IPS DF 4.7 (cell line): Measurements from ENCODE around the gene SCARF2.
"Not testable (repeated sequence)": the region's sequence is repeated elsewhere in the genome, so short reads cannot be mapped to it uniquely, and the experiment has no call there.

Experiments used
- DNase-seq: peaks from one replicate; pipeline ENCODE4 v3.0.0-alpha.2; 2013; ENCODE audit warnings: low spot score; ENCODE audit errors: extremely low read depth

SCARF2 gene

DNA sequence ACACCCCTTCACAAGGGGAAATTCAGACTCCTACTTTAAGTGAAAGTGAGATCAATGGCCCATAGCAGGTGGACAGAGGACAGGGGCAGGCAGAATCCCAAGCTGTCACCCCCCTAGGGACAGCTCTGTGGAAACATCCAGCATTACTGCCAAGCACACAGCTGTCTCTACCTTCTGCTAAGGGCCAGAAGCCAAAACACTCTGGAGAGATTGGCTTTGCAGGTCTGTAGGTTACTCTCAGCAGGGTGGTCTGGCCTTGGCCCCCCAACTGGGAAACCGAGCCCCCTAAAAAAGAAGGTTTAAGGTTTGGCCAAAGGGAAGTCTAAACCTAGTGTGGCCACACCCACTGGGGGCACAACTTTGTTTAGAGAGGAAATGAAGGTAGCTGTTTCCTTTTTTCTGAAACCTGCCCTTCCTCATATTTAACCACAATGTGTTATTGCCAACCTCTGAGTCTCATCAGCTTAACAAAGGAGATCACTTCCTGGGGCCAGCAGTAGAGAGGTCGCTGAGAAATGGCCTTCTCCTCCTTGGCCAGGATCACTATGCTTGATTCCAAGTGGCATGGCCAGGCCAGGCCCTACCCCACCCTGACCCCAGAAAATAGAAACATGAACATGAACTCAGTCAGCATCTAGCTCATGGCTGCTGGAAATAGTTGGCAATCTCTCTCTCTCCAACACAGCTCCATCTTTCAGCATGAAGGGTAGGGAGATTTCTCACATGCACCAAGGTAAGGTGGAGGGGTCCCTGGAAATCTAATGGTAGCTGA is 25.9 kb upstream of the SCARF2 start:
- no peak for DNase-seq

DNA sequence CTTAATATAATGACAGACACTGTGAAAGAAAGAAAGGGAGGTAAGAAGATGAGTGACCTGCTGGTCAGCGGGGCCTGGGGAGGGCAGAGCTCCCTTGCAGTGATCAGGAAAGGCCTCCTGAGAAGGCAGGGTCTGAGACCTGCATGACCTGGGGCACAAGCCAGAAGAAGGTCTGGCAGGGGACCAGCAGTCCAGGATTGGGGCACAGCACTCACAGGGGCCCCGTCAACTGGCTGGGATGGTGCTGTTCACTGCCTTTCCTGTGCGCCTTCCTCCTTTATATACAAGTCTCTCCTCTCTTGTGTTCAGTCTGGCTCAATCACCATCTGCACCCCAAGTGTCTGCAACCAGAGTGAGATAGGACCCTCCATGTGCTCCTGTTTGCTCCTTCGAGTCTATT is 22.2 kb upstream of the SCARF2 start:
- no peak for DNase-seq

DNA sequence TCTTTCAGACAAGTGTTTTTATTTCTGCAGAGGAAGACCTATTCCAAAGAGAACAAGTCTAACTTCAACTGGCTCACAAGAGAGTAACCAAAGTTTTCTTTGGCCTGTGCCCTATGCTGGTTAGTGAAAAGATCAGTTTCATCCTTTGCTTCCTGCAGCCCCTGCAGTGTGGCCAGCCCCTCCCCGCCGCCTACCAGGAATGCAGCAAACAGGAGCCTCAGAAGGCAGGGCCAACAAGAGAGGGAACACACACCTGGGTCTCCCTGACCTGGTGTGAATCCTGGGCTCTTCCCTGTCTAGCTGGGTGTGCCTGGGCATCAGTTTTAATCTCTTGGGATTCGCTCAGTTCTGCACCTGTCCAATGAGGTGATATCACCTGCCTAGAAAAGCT is 21.5 kb upstream of the SCARF2 start:
- no peak for DNase-seq

DNA sequence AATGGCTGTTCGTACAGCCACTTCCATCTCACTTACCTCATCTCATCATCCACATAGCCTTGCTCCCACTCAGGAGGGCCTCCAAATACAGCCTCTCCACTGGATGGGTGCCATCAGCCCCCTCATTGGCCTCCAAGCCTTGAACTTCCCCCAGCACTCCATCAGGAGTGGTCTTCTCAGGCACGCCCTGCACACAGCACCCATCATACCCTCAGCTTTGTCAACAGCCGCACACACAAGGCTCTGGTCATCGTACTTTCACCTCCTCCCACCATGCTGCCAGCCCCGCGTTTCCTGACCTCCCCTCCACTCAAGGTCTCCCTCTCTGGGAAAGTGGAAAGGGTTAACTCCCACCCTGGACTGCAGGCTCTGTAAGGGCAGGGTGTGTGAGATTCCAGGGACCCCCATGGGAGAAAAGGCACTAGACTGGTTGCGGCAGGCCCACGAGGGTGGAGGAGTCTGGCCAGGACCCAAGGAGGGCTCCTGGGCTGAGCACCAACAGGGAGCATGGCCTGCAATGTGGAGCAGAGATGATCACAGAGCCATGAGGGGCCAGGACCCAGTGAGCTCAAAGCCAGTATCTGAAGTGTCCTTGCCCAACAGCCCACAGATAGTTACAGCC is 21.0 kb upstream of the SCARF2 start:
- DNase-seq: no peak

DNA sequence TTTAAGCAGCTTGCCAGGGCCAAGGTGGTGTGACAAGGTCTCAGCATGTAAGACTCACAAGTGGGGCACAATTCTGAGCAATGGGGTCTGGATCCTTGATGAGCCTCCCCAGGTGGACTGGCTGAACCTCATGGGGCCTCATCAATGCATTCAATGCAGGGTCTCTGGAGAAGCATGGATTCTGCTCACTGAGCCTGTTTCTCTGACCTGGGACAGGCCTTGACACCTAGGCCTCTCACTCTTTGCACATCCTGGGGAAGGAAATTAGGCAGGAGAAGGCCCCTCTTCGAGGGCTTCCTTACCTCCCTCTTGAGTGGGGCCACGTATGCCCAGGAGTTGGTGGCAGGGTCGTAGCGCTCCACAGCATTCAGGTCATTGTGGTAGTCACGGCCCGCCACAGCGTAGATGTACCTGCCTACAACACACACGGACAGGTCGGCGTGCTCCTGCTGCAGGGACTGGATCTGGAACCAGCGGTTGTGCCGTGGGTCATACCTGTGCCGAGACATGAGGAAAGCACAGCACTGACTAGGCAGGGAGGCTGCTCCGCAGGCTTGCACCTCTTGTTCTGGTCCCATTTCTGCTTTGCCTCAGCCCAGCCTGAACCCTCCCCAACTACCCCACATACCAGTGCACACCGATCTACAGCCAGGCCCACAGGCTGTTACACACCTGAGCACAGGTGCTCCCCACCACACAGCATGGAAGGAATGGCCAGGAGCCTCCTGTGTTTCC is 20.0 kb upstream of the SCARF2 start:
- no peak for DNase-seq

DNA sequence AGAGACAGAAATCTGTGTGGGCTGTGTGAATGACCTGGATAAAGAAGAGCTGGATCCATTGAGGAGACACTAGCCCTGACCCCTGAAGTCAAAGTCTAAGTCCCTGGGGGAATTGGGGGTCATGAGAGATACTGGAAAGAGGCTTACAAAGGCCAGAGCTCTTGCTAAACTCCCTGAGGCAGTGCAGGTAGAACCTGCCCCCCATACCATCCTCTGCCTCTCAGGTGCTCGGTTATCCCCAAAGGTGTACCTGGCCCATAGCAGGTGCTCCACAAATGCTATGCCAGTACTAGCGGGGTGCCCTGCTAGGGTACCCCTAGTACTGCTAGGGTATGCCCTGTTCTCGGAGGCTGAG is 19.1 kb upstream of the SCARF2 start:
- DNase-seq: no peak

DNA sequence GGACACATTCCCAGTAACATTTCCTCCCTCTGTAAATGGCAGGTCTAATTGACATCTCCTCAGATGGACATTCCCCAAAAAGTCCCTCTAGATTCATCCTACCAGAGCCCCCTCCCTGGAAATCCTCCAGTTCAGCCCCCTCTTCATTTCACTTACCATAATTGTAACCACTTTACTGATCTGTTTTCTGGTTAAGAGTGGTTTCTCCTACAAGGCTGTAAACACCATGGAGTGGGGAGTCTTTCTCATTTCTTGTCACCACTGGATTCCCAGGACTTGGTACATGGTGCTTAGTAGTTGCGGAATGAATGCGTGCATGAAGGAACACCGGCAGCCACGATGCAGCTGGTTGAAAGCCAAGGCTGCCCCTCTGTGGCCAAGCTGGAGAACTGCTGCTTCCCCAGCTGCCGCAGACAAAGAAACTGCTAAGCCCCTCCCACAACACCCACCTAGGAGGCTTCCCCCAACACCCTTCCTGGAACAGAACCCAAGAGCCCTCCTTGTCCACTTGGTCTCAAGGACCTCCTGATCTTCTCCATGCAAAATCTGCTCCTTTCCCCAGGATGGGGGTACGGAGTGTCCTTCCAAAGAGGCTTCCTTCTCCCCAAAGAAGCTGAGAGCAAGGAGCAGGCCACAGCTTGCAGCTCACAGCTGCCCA is 18.6 kb upstream of the SCARF2 start:
- DNase-seq: peak; percentile 74

DNA sequence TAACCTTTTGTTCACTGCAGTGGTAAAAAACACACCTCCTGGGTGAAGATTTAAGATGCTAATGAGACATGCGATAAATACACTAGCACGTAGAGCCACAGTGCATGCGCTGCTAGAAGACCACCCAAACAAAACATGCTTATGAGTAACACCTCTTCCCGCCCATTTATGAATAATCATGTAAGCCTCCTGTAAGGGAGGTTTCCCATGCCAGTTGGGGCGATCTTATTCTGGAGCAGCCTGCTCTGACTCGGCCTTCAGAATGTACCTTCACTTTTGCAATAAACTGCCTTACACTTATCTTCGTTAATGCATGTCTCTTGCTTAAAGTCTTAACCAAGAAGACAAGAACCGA is 18.1 kb upstream of the SCARF2 start:
- DNase-seq: no peak

DNA sequence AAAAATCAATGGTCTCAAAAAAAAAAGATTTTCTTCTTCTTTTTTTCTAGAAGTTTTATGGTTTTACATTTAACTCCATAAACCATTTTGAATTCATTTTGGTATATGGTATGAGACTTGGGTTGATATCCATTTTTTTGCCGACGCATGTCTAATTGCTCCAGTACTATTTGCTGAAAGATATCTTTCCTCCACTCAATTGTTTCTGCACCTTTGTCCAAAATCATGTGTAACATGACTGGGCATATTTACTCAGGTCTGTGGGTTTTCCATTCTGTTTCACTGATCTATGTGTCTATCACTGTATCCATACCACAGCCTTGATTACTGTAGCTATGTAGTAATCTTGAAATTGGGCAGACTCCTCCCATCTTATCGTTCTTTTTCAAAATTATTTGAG is 15.6 kb upstream of the SCARF2 start:
- no peak for DNase-seq

DNA sequence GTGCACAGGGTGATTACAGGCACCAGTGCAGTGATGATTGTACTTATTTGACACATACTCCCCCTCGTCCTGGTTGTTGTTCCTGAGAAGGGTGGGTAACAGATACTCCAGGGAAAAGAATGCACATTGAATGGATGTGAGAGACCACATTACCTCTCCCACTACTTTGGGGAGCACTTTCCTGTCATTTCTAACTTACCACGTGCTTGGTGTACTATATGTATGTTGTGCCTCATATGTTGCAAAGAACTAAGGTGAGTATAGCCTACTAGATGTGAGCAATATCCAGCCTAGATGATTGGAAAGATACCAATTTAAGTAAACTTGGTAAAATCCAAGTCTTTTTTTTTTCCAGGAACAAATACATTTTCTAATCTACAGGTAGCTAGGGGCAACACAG is 14.3 kb upstream of the SCARF2 start:
- DNase-seq: no peak

DNA sequence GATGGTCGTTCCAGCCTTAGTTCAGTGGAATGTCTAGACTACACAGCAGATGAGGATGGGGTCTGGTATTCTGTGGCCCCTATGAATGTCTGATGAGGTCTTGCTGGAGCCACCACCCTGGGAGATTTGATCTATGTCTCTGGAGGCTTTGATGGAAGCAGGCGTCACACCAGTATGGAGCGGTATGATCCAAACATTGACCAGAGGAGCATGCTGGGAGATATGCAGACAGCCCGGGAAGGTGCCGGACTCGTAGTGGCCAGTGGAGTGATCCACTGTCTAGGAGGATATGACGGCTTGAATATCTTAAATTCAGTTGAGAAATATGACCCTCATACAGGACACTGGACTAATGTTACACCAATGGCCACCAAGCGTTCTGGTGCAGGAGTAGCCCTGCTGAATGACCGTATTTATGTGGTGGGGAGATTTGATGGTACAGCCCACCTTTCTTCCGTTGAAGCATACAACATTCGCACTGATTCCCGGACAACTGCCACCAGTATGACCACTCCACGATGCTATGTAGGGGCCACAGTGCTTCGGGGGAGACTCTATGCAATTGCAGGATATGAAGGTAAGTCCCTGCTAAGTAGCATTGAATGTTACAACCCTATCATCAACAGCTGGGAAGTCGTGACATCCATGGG is 13.6 kb upstream of the SCARF2 start:
- not testable (repeated sequence) for DNase-seq

DNA sequence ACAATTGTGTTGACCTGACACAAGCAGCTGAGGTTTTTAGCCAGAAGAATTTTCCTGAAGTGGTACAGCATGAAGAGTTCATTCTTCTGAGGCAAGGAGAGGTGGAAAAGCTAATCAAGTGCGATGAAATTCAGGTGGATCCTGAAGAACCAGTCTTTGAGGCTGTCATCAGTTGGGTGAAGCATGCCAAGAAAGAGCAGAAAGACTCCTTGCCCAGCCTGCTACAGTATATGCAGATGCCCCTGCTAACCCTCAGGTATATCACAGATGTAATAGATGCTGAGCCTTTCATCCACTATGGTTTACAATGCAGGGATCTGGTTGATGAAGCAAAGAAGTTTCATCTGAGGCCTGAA is 12.9 kb upstream of the SCARF2 start:
- no peak for DNase-seq

DNA sequence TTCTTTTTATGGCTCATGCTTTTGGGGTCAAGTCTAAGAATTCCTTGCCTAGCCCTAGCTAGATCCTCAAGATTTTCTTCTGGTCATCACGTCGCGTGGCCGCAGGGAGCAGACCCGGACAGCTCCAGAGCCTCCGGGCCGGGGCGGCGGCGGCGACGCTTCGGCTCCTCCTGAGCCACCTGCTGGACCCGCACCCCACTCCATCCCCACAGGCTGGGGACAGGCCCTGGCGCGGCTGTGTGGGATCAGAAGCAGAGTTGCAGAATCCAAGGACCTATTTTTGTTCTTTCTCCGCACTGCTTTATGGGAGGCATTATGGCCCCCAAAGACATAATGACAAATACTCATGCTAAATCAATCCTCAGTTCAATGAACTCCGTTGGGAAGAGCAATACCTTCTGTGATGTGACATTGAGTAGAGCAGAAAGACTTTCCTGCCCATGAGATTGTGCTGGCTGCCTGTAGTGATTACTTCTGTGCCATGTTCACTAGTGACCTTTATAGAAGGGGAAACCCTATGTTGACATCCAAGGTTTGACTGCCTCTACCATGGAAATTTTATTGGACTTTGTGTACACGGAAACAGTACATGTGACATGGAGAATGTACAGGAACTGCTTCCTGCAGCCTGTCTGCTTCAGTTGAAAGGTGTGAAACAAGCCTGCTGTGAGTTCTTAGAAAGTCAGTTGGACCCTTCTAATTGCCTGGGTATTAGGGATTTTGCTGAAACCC is 12.4 kb upstream of the SCARF2 start:
- no peak for DNase-seq

DNA sequence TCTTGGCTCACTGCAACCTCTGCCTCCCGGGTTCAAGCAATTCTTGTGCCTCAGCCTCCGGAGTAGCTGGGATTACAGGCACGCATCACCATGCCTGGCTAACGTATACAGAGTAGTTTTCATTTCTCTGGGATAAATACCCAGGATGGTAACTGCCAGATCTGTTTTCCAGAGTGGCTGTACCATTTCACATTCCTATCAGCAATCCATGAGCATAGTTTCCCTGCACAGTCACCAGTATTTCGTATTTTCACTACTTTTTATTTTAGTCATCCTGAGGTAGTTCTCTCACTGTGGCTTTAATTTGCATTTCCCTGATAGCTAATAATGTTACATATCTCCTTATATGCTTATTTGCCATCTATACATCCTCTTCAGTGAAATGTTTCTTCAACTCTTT is 11.0 kb upstream of the SCARF2 start:
- no peak for DNase-seq

DNA sequence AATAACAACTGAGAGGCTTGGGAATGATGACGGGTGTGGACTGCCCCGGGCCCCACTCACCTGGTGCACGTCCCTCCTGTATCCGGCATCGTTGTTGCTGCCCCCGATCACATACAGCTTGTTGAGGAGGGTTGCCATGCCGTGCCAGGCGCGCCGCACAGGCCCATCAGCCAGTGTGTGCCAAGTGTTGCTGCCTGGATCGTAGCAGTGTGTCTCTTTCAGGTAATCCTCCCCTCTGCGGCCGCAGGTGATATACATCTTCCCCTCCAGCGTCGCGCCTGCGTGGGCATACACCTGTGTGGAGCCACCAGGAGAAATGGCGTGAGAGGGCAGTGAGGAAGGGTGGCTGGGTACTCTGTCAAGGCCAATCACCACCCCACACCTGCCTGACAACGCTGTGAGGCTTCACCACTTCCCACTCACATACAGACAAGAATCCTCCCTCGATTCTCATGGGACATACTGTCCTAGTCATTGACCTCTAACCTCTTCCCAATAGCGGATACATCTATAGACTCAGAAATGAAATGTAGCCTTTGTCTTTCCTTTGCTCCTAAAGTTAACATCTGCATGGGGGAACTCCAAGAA is 8.9 kb upstream of the SCARF2 start:
- DNase-seq: no peak

DNA sequence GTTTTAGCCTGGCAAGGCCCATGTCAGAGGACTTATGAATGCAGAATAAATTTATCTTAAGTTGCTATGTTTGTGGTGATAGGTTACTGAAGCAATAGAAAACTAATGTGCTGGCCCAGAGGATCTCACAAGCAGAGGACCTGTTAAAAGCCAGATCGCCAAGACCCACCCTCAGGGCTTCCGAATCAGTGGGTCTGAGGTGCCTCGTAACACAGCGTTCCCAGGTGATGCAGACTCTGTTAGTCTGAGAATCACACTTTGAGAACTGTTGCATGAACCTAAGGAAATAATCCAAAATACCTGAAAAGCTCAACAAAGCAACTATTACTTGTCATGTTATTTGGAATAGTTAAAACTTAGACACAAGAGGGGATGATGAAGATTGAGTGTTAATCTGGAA is 6.7 kb upstream of the SCARF2 start:
- no peak for DNase-seq

DNA sequence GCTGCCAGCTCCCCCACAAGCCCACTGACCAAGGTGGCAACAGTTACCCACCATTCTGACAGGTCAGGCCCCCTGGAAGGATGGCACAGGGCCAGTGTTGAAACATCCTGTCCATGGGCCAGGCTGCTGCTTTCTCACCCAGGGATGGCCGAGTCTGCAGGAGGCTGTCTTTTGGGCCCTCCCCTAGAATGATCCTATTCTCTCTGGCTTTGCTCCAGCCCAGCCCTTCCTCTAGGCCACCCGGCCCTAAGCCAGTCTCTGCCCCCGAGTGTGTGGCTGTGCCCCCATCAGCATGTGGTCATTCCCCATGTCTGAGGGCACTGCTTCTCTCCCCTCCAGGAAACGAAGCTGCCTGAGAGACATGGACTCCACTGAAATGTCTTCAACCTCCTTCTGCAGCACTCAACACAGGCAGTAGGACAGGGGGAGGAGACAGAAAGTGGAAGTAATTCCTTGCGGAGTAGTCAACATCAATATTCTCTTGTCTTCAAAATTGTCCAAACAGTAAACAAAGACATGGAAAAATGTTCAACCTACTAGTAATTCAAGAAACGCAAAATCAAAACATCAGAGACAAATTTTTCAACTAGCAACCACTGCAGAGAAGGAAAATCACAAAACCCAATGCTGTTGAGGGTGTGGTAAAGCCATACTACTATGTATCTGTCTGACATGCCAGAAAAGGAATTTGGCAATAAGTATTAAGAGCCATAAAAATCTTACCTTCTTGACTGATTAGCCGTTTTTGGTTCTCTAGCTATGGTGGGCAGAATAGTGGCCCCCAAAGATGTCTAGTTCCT is 5.1 kb upstream of the SCARF2 start:
- no peak for DNase-seq

DNA sequence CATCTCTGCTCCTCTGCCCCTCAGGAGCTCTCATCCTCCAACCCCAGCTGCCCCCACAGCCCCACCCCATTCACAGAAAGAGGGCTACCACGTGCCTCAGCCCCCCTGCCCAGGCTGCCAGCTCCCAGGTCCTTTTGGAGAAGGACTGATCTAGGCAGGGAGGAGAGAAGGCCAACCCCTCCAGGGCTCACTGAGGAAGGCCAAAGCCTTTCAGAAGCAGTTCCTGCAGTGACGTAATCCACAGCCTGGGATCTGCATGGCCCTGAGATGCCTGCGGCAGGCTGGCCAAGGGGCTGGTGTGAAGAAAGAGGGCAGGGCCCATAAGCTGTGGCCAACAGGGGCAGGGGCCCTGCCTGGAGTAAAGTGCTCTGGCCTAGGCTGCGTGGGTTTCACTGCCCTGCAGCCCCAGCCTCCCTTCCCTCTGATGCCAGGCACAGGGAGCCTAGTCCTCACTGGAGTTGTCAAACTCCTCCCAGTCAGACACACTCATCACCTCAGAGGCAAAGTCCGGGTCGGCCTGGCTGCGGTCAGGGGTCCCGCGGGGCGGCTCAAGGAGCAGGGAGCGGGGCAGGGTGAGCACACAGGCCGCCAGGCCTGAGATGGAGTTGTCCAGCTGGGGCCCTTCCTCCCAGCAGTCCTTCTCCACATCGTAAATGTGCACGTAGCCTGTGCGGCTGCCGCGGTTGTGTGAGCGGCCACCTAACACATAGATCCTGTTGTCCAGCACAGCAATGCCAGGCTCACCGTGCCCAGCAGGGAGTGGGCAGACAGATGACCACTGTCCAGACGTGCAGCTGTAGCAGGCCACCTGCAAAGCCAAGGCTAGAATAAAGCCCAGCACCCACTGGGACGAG is 4.2 kb upstream of the SCARF2 start:
- no peak for DNase-seq
